Spleen (tissue), 11 donors: ENCODE results near the gene CASTOR1. TPM values are rescaled to one million over a fixed set of nuclear protein-coding genes. Genes with fewer than 3 reads are reported as not detected.

ENCODE experiments used
- DNase-seq: peaks from one replicate; pipeline ENCODE4 v3.0.0-alpha.2; 2020
- H3K27ac ChIP-seq, 8 donors: fragments of 200-600 bp; sonication (generic) in 7 of 8; 1 replicate in 4 of 8; 2 replicates in 4 of 8; pipeline versions ENCODE4 v1.5.0 to v1.8.0; 2016 to 2021; ENCODE audit warnings: inconsistent platforms in 4 of 8, mild to moderate bottlenecking in 4 of 8, moderate library complexity in 1 of 8
- H3K27me3 ChIP-seq, 7 donors: fragments of 200-600 bp; sonication (generic) in 6 of 7; replicated peaks in 1 of 7; 1 replicate in 4 of 7; 2 replicates in 3 of 7; pipeline versions ENCODE4 v1.5.0 to v1.8.0; 2016 to 2021; ENCODE audit warnings: inconsistent platforms in 3 of 7, mild to moderate bottlenecking in 1 of 7
- H3K36me3 ChIP-seq, 6 donors: fragments of 200-600 bp; sonication (generic) in 5 of 6; 1 replicate in 4 of 6; 2 replicates in 2 of 6; pipeline versions ENCODE4 v1.5.0 to v1.8.0; 2016 to 2021; ENCODE audit warnings: inconsistent platforms in 2 of 6
- H3K4me1 ChIP-seq, 6 donors: fragments of 200-600 bp; sonication (generic) in 5 of 6; 1 replicate in 3 of 6; 2 replicates in 3 of 6; pipeline versions ENCODE4 v1.5.0 to v1.8.0; 2016 to 2021; ENCODE audit warnings: inconsistent platforms in 3 of 6
- H3K4me3 ChIP-seq, 8 donors: fragments of 200-600 bp; sonication (generic) in 7 of 8; 1 replicate in 4 of 8; 2 replicates in 4 of 8; pipeline versions ENCODE4 v1.5.0 to v1.8.0; 2016 to 2021; ENCODE audit warnings: inconsistent platforms in 4 of 8, mild to moderate bottlenecking in 4 of 8, moderate library complexity in 2 of 8
- H3K9me3 ChIP-seq, 8 donors: fragments of 200-600 bp; sonication (generic) in 7 of 8; 1 replicate in 4 of 8; 2 replicates in 4 of 8; pipeline versions ENCODE4 v1.5.0 to v1.8.0; 2016 to 2021; ENCODE audit warnings: inconsistent platforms in 4 of 8
- POLR2A ChIP-seq, 3 donors: fragments of 450-650 bp; IDR thresholded peaks; one replicate each; pipeline ENCODE4 v1.5.1; 2017; ENCODE audit warnings: antibody characterized with exemption in 3 of 3, mild to moderate bottlenecking in 1 of 3
- POLR2AphosphoS5 ChIP-seq, 3 donors: sonication (generic); formaldehyde crosslinking; IDR thresholded peaks; one replicate each; pipeline ENCODE4 v1.5.1; 2017; ENCODE audit warnings: antibody characterized with exemption in 3 of 3
- WGBS, 5 donors: extraction: QIAGEN DNeasy Blood & Tissue Kit in 3 of 5; methylation state at CpG; one replicate each; pipeline versions ENCODE4 v1.1.5 to v1.1.7; 2013 to 2018; 5-methylcytosine and 5-hydroxymethylcytosine counted together
- intact Hi-C: fragments of 100-400 bp; cut with DNase I; formaldehyde crosslinking; loops from one replicate; pipeline ENCODE4 v1.15.0; 2023; ENCODE audit warnings: low total_unique reads
- polyA plus RNA-seq, 3 donors: library from polyadenylated mRNA; stranded (reverse); fragments of 200-250 nt; gene quantifications; one replicate each; pipeline ENCODE4 v1.2.1, GENCODE V29; 2013
- total RNA-seq, 7 donors: library from RNA; depleted of rRNA in 3 of 7; stranded (reverse); fragments of >200 nt in 3 of 7; fragmentation: NEBNext Ultra II Directional in 4 of 7; extraction: Animal tissue kit (Norgen Biotek cat#: 25700) in 4 of 7; gene quantifications; one replicate each; pipeline versions ENCODE4 v1.1.0 to v1.2.1, GENCODE V29; 2016 to 2021
- TF ChIP-seq, protein P1 (sequence below), 11 experiments: fragments of 200-600 bp in 7 of 11; fragments of 450-650 bp in 4 of 11; sonication (generic) in 4 of 11; IDR thresholded peaks in 8 of 11; conservative IDR thresholded peaks in 3 of 11; 1 replicate in 7 of 11; 2 replicates in 4 of 11; pipeline versions ENCODE4 v1.4.0 to v1.8.0; 2016 to 2021; ENCODE audit warnings: antibody characterized with exemption in 11 of 11, inconsistent platforms in 4 of 11, mild to moderate bottlenecking in 1 of 11
- donor health status: healthy with polysubstance abuse.
- donor health status: DM: no; HTN: no; CAD: no; lungs with moderate emphysema.
- donor health status: DM: no; HTN: no; CAD: no.
- donor health status: Bipolar disorder and iron deficiency.
- donor health status: healthy.
- donor health status: DM: no; HTN: no; CAD: no.
- donor health status: DM: yes; HTN: yes; CAD: no.

The CASTOR1 gene
- total and polyA plus RNA-seq, 10 donors = 5.6 to 18.9 (median 12.6) TPM

DNA sequence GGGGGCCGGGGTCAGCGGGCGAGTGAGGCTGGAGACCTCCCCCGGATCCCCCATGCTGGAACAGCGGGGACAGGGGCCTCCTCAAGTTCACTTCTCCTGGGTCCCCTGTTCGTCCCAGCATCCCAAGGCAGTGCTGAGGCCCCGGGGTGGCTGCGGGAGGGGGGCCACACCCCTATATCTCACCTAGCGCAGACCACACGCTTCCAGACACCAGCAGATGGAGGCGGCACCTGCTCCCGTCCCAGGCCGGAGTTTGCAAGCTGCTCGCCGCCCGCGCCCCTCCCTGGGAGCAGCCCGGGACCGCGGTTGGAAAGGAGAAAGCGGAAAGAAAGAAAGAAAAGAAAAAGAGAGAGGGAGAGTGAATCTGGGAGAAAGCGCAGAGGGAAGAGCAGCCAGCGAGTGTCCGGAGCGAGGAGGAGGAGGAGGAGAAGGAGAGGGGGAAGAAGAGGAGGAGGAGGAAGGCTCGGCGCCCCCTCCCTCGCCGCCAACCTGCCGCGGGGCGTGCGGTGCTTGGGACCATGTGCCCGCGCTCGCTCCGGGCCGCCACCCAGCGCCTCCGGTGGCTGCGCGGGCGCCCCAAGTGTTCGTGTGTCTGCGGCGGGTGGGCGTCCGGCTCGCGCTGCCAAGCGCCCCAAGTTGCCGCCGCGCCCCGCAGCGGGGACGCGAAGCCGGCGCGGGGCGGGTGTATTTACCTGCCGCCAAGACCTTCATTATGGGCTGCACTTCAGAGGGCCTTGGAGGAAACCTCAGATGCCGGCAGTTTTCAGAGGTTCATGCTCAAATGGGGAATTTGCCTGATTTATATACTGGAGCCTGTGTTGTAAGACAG, 43.1 kb downstream of the CASTOR1 start, which contains the start of gene LIF:
Gene LIF, minus strand, starts transcription at position 775 of the 829 bp plus-strand sequence. Its CDS starts 64 bp downstream, at position 711.
- TF ChIP-seq, protein P1, sequence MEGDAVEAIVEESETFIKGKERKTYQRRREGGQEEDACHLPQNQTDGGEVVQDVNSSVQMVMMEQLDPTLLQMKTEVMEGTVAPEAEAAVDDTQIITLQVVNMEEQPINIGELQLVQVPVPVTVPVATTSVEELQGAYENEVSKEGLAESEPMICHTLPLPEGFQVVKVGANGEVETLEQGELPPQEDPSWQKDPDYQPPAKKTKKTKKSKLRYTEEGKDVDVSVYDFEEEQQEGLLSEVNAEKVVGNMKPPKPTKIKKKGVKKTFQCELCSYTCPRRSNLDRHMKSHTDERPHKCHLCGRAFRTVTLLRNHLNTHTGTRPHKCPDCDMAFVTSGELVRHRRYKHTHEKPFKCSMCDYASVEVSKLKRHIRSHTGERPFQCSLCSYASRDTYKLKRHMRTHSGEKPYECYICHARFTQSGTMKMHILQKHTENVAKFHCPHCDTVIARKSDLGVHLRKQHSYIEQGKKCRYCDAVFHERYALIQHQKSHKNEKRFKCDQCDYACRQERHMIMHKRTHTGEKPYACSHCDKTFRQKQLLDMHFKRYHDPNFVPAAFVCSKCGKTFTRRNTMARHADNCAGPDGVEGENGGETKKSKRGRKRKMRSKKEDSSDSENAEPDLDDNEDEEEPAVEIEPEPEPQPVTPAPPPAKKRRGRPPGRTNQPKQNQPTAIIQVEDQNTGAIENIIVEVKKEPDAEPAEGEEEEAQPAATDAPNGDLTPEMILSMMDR (IDR thresholded peaks at IDR 0.05 in 8 of 11, conservative IDR thresholded peaks at IDR 0.05 in 3 of 11) = peak in 3 of 11 experiments; percentile 8 to 38 (median 19)
- no peak for TF ChIP-seq POLR2A (IDR thresholded peaks at IDR 0.05)
- TF ChIP-seq POLR2AphosphoS5 (IDR thresholded peaks at IDR 0.05) = peak in 1 of 3 donors; percentile 32
- peak; percentile 84 for DNase-seq
- Histone ChIP-seq H3K27me3 (peaks cover 0 to 48% (median 21%) of the 10 kb centered on the region in 7 donors), H3K4me1 (peaks cover 6 to 63% (median 33%) of the 10 kb centered on the region in 6 donors), H3K36me3 (no peaks in the 10 kb centered on the region), H3K4me3 (peak within 1 kb of the TSS; percentile 16 to 67 (median 40)), H3K9me3 (no peaks in the 10 kb centered on the region), H3K27ac (peak within 1 kb of the TSS in 3 of 8 donors; percentile 2 to 49 (median 44))
- WGBS, 5 donors = 2 to 5% (median 4%) methylated on average over 45 to 64 of the region's 64 CpGs
- intact Hi-C loops = no loop called here

DNA sequence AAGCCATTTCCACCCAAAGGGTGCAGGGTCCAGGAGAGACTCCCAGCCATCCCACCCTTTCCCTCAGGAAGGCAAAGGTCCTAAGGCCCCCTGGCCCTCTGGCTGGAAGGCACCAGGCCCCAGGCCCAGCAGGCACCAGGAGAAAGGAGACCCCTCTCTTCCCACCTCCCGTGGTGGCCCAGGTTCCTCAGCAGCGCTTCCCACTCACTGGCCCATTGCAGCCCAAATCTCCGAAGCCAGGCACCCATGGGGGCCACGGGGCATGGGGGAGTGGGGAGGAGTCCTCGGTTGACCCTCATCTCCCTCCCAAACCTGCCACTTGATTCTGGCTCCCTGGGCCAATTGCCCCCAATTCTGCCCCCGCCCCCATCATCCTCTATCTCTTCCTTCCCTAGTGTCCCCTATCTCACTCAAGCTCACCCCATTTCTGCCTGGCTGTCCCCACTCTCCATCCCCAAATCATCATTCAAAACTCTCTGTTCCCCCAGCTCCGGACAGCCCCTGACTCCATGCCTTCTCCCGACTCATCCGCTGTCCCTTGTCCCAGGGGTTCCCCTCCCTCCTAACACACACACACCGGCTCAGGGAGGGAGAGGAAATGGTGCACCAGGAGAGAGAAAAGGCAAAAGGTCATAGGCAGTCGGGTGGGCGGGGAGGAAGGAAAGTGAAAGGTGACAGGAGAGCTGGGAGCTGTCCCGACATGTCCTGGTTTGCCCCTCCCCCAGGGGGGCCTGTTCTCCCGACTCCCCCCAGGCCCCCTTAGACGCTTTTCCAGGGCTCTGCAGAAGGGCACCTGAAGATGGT, 43.9 kb downstream of the CASTOR1 start:
- no peaks in the 10 kb centered on the region for H3K9me3 ChIP-seq
- peaks cover 0 to 48% (median 21%) of the 10 kb centered on the region in 7 donors for H3K27me3 ChIP-seq
- peak overlapping the region in 6 of 8 donors; percentile 34 to 67 (median 42) for H3K4me3 ChIP-seq
- peaks cover 6 to 64% (median 39%) of the 10 kb centered on the region in 6 donors for H3K4me1 ChIP-seq
- peak overlapping the region in 2 of 8 donors; percentile 44 to 49 for H3K27ac ChIP-seq
- no peak for DNase-seq
- no peak for TF ChIP-seq POLR2A (IDR thresholded peaks at IDR 0.05)
- TF ChIP-seq POLR2AphosphoS5 (IDR thresholded peaks at IDR 0.05) = no peak
- TF ChIP-seq, protein P1 (IDR thresholded peaks at IDR 0.05 in 8 of 11, conservative IDR thresholded peaks at IDR 0.05 in 3 of 11) = no peak
- intact Hi-C loops = no loop called here
- 58 to 63% (median 61%) methylated on average over 15 of the region's 15 CpGs for WGBS, 5 donors
- no peaks in the 10 kb centered on the region for H3K36me3 ChIP-seq

DNA sequence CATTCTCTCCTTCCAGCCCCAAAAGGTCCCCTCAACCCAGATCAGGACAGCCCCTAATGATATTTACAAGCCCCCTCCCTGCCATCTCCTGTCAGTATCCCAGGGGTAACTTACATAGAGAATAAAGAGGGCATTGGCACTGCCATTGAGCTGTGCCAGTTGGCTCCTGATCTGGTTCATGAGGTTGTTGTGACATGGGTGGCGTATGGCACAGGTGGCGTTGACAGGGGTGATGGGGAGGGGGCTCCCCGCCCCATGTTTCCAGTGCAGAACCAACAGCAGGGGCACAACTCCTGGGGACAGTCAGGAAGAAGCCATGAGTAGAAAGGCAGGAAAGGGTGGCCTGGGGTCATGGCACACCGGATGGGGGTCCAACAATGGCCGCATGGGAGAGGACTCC, 44.7 kb downstream of the CASTOR1 start:
- DNase-seq = no peak
- H3K9me3 ChIP-seq = no peaks in the 10 kb centered on the region
- intact Hi-C loops = no loop called here
- peaks cover 6 to 63% (median 39%) of the 10 kb centered on the region in 6 donors for H3K4me1 ChIP-seq
- H3K4me3 ChIP-seq = no peak overlapping the region
- 87 to 100% (median 90%) methylated on average over 5 of the region's 5 CpGs for WGBS, 5 donors
- TF ChIP-seq, protein P1 (IDR thresholded peaks at IDR 0.05 in 8 of 11, conservative IDR thresholded peaks at IDR 0.05 in 3 of 11) = no peak
- TF ChIP-seq POLR2A (IDR thresholded peaks at IDR 0.05) = no peak
- no peak for TF ChIP-seq POLR2AphosphoS5 (IDR thresholded peaks at IDR 0.05)
- H3K27ac ChIP-seq = no peak overlapping the region
- peaks cover 0 to 48% (median 21%) of the 10 kb centered on the region in 7 donors for H3K27me3 ChIP-seq
- H3K36me3 ChIP-seq = no peaks in the 10 kb centered on the region
